ENCODE measurements around the gene STK32B.

Gene STK32B

GRCh38 chr4:5368426-5368825 is 317.1 kb downstream of the STK32B start:
- TF ChIP-seq CTCF (conservative IDR thresholded peaks at IDR 0.05; ENCODE audit: control insufficient read depth, insufficient read depth, low read depth, low read length), result no peak
- no peak overlapping the region for H3K4me3 ChIP-seq (ENCODE audit: control insufficient read depth, low read depth, low read length)
- DNase-seq (ENCODE audit: low read depth), result no peak

GRCh38 chr4:5370286-5370685 is 319.0 kb downstream of the STK32B start:
- no peak overlapping the region for H3K4me3 ChIP-seq (ENCODE audit: control insufficient read depth, low read depth, low read length)
- no peak for TF ChIP-seq CTCF (conservative IDR thresholded peaks at IDR 0.05; ENCODE audit: control insufficient read depth, insufficient read depth, low read depth, low read length)
- DNase-seq (ENCODE audit: low read depth), result peak; percentile 27

GRCh38 chr4:5371415-5372190 is 320.3 kb downstream of the STK32B start:
- DNase-seq (ENCODE audit: low read depth), result no peak
- no peak for TF ChIP-seq CTCF (conservative IDR thresholded peaks at IDR 0.05; ENCODE audit: control insufficient read depth, insufficient read depth, low read depth, low read length)

GRCh38 chr4:5372198-5372597 is 320.9 kb downstream of the STK32B start:
- no peak for TF ChIP-seq CTCF (conservative IDR thresholded peaks at IDR 0.05; ENCODE audit: control insufficient read depth, insufficient read depth, low read depth, low read length)
- no peak for DNase-seq (ENCODE audit: low read depth)
- no peak overlapping the region for H3K4me3 ChIP-seq (ENCODE audit: control insufficient read depth, low read depth, low read length)

More at GRCh38 chr4:5371415-5372190, 320.3 kb downstream of the STK32B start:
- H3K4me3 ChIP-seq (ENCODE audit: control insufficient read depth, low read depth, low read length), result no peak overlapping the region

- DNase-seq (ENCODE audit: low read depth), result no peak
- no peak overlapping the region for H3K4me3 ChIP-seq (ENCODE audit: control insufficient read depth, low read depth, low read length)
- no peak for TF ChIP-seq CTCF (conservative IDR thresholded peaks at IDR 0.05; ENCODE audit: control insufficient read depth, insufficient read depth, low read depth, low read length)
Measured at GRCh38 chr4:5373327-5373726, 322.0 kb downstream of the STK32B start.

- no peak overlapping the region for H3K4me3 ChIP-seq (ENCODE audit: control insufficient read depth, low read depth, low read length)
- TF ChIP-seq CTCF (conservative IDR thresholded peaks at IDR 0.05; ENCODE audit: control insufficient read depth, insufficient read depth, low read depth, low read length), result no peak
- no peak for DNase-seq (ENCODE audit: low read depth)
Measured at GRCh38 chr4:5374592-5374991, 323.3 kb downstream of the STK32B start.

Measured in fibroblast of mammary gland (primary cell).